OCI-LY7 (cell line): ENCODE data around the gene KAT7.

Experiments used
- CTCF ChIP-seq: fragments of 200-600 bp; sonication (generic); conservative IDR thresholded peaks from 2 replicates; pipeline ENCODE4 v1.5.1; 2014; ENCODE audit warnings: mild to moderate bottlenecking, antibody characterized with exemption, low read length, moderate library complexity, mixed read lengths
- EZH2phosphoT487 ChIP-seq: fragments of 200-600 bp; sonication (generic); IDR thresholded peaks from 2 replicates; pipeline ENCODE4 v1.6.1; 2018; ENCODE audit warnings: low read depth, borderline replicate concordance, mild to moderate bottlenecking, mixed run types, antibody characterized with exemption, low read length, moderate library complexity, mixed read lengths

GRCh38 chr17:49874911-49875310 lies 86.4 kb downstream of the KAT7 start:
- TF ChIP-seq CTCF (no peak), EZH2phosphoT487 (no peak)
